IPS-11a (cell line): ENCODE measurements around the gene PADI6.
"Not testable (repeated sequence)": the region's sequence is repeated elsewhere in the genome, so short reads cannot be mapped to it uniquely, and the experiment has no call there.

Experiments used
- H3K4me3 ChIP-seq: one replicate; pipeline ENCODE4 v1.5.1; 2013; ENCODE audit warnings: low read depth, low read length, control low read depth

The PADI6 gene

DNA sequence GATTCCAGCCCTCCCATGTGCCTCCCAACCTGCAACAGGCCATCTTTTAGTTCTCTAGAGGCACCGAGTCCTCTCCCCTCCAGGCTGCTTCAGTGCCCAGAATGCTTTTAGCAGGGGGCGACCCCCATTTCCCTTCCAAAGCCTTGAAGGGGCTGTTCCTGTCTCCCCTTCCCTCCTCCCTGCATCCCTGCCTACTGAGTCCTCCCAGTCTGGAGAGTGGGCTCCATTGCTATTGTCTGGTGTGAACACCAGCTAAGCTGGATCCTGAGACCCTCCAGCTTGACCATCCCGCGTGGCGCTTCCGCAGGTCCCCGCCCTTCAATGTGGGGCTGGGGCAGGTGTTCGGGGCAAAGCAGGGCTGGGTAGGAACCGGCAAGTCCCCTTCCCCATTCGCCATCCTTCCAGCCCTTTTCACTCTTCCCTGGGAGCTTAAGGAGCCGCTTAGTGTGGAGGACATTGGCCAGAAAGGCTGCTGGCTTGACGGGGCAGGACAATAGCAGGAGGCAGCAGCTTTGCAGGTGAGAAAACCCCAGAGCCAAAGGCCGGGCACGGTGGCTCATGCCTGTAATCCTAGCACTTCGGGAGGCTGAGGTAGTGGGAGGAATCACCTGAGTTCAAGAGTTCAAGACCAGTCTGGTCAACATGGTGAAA lies 32.2 kb downstream of the PADI6 start:
- H3K4me3 ChIP-seq: no peak overlapping the region

DNA sequence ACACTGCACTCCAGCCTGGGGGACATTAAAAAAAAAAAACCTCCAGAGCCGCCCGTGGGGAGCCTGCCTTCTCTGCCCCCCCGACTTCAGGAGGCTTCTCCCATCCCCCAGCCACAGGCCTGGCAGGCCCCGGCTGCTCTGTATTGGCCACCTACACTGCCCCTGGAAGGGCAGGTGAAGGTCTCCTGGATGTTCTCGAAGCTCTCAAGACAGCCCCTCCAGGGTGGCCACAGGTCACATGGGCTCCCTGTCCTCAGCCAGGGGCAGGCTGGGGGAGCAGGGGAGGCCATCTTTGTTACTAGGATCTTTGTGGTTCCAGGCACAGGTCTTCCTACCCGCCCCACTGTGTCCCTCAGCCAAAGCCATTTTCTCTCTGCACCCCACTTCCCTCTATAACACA lies 32.8 kb downstream of the PADI6 start:
- H3K4me3 ChIP-seq: no peak overlapping the region

DNA sequence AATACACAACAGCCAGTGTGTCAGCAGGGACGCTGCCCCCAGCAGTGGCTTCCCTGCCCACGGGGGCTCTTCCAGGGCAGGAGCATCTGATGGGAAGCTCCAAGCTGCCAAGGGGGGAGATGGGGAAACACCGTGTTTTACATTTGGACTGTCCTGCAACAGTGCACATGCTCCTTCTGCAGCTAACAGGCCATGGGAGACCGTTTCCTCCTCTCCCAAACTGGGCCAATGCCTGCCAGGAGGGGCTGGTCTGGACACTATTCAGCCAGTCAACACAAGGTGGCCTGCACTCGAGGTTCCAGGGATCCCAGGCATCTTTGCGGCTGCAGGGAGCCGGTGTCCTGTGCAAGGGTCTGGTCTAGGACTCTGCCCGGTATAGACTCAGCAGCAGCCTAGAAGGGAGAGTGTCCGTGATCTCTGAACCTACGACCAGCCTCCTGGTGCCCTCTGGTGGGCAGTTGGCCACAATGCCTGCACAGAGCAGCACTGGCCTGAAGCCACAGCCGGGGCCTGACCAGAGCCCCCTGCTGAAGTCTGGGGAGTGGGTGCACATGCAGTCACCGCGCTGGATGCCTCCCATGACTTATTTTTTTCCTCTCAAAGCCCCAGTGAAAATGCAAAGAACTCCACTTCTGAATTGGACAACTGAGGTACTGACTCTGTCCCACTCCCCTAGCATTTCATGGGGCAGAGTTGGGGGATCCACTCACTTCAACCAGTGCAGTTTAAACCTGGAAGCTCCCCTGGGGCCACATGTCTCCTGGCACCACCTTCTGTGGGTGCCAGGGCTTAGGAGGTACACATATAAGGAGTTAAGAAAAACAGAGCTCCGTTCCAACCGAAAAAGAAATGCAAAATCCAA lies 34.1 kb downstream of the PADI6 start:
- no peak overlapping the region for H3K4me3 ChIP-seq

DNA sequence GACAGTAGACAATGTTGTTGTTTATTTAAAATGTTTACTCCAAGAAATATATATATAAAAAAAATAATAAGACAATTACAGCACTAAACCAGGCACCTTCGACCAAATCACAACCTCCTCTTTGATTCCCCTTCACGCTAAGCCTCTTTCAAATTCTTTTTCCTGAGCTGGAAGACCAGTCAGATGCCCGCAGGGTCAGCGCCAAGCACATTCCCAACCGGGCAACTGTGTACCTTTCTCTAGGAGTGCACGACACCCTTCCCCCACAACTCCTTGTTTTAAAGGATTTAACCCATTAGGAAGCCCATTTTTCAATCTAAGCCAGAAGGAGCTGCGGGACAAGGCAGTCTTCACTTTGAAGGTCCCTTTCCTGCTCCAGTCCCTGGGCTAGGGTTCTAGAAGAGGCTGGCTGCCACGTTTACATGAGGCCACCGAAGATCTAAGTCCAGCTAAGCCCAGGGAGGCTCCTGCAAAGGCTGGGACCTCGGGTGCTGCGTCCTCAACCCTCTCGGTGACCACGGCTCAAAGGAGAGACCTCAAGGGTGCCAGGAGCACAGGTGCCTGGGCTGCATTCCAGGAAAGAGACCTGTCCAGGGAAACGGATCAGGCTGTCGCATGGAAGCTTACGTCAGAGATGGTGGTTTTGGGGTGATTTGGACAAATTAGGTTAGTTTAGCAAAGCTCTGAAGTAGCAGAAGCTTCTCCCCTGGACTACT lies 34.9 kb downstream of the PADI6 start:
- not testable (repeated sequence) for H3K4me3 ChIP-seq

DNA sequence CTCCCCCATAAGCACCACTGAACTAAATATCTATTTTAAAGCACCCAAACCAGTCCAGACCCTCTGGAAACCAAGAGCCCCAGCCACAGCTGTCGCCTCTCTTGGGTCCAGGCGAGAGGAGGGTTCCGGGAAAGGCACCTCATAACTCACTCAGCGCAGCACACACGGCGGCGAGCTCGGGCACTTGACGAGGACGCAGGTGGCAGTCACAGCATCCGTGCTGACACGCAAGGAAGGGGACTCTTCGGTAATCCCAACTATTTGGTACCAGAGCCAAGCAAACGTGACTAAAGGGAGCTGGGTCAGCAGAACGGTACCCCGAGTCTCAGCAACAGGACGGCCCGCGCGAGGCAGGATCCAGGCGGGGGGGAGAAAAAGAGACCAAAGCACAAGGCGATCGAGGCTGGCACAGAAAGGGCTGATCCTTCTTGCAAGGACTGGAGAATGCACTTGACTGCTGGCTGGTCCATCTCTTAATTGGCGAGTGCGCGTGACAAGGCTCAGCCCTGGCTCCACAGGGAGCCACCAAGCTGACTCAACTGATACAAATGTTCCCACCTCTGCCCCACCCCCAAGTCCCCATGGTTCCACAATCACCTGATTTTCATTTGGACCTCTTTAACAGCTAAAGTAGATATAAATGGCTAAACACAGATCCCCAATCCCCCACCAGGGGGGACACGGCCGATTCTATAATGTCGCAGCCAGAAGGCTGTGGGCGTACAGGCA lies 36.0 kb downstream of the PADI6 start:
- H3K4me3 ChIP-seq: not testable (repeated sequence)

DNA sequence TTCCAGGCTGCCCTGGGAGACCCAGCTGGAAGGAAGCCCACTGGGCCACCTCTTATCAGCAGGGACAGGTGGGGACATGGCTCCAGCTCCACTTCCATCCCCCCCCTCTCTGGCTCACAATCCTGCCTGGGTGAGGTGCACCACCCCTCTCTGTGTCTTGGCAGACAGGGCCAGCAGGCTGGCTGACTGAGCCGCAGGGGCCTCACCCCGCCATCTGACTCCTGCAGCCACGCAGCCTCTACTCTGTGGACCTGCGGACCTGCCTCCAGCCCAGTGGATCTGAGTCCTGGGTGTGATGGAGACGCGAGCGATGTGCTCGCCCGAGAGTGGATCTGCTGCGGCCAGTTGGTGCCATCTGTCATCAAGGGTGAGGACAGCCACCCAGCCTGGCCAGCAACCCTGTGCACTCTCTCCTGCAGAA lies 37.4 kb downstream of the PADI6 start:
- H3K4me3 ChIP-seq: no peak overlapping the region

DNA sequence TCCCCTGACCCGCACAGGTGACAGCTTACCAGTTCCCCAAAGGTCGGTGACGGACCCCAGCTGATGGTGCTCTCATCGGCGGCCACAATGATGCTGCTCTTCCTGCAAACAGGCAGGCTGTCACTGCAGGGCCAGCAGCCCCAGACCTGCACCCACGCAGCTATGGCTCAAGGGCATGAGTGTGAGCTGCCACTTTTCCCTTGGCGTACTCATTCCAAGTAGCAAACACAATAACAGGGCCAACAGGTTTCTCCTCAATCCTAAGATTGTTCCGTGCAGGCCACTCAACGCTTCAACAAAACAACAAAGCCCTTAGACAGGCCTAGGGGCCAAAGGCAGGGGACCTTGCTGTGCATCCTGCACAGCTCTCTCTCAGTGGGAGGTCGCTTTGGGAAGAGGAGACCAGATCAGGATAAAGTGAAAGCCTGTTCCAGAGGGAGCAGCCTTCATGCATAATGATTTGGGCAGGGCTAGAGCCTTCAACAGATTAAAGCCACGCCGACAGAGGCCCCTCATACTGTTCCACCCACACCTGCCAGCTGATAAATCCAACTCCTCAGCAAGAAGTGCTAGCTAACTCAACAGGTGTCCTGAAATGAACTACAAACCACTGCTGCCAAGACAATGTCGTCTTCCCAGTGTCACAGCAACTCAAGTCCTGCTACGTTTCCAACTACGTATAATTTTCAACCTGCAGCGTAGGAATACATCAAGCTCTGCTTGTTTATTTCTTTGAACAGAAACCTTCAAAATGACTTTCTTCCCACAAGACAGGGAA lies 40.3 kb downstream of the PADI6 start:
- H3K4me3 ChIP-seq: no peak overlapping the region

DNA sequence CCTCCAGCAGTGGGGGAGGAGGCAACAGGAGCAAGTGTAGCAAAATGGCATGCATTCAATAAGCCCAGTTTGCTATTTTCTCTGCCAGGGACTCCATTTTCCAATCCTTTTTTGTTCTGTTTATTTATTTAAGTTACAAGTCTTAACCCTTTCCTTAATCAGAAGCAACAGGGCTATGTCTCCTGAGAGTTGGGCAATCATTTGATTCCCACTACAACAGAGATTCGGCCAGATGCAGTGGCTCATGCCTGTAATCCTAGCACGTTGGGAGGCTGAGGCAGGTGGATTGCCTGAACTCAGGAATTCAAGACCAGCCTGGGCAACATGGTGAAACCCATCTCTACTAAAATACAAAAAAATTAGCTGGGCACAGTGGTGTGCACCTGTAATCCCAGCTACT lies 42.0 kb downstream of the PADI6 start:
- H3K4me3 ChIP-seq: no peak overlapping the region

DNA sequence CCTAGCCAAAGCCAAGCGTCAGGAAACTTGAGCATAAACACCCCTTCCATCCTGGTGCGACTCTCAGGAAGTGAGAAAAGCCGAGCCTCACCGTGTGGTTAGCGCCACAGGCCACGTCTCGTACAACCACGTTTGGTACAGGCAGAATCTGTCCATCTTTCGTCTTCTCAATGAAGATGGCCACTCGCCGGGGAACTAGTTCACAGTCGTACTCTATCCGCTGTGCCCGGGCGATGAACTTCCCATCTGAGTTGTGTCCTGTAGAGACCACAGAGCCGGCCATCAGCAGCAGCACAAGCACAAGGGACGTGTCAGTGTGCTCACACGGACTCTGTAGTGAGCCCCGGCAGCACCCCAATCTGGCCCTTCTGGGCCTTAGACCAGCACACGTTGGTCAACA lies 44.4 kb downstream of the PADI6 start:
- no peak overlapping the region for H3K4me3 ChIP-seq

DNA sequence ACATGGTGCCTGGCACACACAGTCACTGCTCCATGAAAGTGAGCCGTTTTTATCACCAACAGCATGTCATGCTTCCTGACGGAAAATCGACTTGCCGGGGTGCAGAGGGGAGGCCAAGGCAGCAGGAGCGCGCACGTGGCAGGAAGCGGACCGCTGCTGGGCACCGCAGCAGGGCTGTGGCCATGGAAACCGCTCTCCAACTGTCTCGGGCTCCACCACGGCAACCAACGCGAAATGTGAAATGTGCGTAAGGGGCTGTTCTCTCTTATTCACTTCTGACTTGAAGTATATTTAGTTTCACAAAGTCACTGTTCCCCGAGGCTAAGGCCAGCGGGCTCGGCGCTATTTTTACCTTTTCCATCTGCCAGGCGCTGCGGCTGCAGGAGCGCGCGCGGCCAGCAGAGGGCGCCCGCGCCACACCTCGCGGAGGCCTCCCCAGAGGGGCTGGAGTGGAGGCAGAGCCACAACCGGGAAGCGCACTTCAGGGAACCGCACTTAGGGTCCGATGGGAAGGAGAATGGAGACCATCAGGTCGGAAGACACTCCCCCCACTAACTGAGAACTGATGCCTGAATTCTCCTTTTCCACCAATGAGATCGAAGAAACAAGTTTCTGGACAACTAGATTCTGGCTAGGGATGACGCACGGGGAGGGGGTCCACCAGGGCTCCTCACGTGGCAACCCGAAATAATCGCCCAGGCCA lies 47.8 kb downstream of the PADI6 start:
- no peak overlapping the region for H3K4me3 ChIP-seq

DNA sequence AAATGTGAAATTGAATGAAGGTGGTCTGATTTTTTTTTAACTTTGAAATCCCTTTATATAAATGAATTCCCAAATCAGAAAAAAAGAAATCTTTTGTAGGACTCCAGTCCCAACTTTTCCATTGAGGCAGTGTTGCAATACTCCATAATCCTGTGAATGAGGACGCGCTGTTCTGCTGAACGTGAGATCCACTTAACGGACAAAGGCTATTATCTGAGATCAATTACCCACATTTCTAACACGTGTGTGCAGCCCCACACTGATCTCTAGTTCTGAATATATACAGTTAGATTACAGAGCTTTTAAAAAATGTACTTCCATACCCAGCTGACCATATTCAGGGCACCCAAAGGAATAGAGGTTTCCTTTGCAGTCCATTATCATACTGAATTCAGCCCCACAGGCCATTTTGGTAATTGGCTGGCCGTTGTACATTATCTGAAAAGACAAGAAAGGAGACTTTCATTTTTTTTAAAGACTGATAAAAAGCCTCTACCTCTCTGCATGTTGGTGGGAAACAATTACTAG lies 48.5 kb downstream of the PADI6 start:
- no peak overlapping the region for H3K4me3 ChIP-seq

DNA sequence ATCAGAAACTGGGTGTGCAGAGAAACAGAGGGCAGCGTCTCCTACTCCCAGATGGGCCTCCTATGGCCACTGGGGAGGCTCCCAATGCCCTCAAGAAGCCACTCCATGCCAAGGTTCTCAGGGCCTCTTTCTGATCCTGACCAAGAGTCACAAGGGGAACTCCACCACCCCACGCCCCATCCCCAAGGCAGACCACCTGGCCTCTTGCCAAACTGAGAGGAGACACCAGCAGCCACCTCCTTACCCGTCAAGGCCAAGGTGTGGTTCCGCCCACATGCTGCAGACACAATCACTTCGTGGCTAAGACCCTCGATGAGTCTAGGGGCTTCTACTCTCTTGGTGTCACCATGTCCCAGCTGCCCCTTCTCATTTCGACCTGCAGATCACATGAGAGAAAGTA lies 50.5 kb downstream of the PADI6 start:
- H3K4me3 ChIP-seq: no peak overlapping the region

DNA sequence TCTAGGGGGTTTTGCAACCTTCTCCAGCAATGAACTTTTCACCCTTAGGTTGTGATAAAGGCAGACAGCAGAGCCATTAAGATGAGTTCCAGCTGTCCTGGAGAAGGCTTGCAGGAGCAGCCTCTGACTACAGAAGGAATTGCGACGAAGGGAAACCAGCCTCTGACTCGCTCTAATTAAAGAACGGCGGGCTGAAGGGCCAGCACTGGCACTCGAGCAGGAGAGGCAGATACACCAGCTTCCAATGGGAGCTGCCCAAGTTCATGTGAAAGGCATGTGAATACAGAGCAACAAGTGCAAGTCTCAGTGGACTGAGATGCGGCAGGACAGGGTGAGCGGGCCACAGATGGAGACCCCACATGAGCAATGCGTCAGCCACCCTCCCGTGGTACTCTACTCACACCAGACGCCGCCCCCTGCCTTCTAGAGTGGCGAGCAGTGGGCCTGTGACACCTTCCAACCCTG lies 51.8 kb downstream of the PADI6 start:
- H3K4me3 ChIP-seq: no peak overlapping the region

DNA sequence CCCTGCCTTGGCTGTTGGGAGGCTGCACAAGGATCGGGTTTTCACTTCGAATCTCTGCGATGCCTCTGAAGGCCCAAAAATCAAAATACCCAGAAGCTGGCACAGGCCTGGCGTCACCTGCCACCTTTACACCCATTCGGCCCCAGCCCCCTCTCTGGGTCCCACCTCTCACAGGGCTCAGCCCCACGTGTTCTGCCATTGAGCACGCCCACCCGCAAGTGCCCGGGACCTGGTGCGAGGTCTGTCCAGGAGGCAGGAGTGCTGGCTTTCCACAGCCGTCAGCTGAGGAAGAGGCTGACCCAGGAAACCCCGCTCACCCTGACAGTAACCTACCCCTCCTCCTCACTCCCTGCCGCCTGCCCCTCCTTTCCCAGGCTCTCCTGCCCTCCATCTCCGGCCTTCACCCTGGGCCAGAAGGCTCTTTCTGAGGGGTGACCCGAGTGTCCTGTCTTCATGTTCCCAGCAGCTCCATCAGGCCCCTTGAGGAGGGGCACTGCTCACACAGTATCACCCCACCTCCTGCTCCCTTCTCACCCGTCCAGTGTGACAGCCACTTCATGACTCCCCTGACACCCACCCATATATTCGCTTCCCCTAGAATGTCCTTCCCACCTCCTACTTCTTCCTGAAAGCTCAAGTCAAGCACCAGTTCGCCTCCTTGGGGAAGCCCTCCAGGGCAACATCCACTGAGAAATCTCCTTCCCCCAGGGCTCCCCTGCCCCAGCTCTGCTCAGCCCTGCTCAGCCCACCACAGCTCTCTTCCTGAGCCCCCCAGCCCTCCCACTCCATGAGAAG lies 54.0 kb downstream of the PADI6 start:
- H3K4me3 ChIP-seq: no peak overlapping the region

DNA sequence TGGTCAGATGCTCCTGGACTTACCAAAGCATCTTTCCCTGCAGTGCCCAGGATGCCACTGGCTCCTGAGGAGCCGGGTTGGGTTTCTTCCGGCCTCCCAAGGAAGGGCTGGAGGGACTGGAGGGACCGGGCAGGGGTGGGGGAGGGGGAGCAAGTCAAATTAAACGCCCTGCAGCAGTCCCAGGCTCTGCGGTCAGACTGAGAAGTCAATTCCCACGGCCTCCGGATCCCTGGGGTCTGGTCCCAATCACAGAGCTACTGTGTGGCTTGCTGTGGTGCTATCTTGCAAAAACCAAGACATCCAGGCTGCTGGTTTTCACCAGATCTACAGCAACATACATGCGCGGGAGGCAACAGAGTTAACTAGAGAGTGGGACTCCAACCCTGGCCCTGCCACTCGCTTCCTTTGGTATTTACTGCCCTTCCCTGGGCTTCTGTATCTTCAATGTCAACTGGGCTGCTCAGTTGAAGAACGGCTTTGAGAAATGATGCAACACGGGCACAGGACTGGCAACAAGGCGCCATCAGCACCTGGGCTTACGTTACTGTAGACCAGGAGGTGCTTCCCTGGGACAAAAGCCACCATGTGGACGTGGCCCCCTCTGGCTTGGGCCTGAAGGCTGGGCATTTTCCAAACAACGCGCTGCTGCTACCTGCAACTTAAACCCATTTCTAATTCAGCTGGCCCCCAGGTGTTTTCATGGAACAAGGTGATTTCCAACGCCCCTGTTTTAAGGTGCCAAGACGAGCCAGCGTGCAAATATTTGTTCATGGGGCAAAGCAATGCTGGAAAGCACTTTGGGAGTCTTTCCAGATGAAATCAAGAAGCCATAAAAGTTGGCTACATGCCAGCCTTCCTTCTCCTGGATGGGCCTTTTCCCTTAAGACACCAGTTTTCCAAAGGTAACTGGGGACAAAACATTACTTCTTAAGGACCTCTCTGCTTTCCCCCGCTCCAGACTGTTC lies 56.0 kb downstream of the PADI6 start:
- no peak overlapping the region for H3K4me3 ChIP-seq

DNA sequence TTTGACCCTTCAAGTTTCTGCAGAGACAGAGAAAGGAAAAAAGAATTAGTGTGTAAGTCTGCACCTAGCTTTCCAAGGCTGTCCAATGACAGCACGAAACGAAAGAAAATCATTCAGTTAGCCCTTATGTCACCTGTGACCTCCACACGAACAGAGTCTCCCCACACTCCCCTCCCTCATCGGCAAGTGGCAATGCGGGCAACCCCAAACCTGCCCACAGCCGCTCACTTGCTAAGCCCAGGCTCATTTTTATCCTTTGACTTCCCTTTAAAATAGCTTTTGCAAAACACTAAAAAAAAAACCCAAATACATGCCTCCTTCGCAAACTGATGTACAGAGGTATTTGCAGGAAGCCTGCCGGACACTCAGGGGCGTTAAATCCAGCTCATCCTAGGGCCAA lies 57.2 kb downstream of the PADI6 start:
- H3K4me3 ChIP-seq: no peak overlapping the region

DNA sequence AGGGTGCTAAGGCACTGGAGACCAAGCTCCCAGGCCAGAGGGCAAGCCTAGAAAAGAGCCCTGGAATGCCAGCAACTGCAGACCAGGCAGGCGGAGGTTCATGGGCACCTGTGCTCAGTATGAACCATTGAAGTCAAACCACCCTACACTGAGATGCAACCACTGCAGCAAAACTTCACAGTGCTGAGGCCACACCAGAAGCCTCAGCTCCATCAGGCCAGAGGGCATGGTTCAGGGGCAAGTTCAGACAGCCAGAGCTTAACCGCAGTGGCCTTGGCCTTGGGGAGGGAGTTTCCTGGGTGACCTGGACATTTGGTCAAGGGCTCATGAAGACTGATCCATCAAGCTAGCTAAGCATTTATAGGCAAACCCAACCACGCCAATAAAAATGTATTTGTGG lies 60.4 kb downstream of the PADI6 start:
- H3K4me3 ChIP-seq: no peak overlapping the region

DNA sequence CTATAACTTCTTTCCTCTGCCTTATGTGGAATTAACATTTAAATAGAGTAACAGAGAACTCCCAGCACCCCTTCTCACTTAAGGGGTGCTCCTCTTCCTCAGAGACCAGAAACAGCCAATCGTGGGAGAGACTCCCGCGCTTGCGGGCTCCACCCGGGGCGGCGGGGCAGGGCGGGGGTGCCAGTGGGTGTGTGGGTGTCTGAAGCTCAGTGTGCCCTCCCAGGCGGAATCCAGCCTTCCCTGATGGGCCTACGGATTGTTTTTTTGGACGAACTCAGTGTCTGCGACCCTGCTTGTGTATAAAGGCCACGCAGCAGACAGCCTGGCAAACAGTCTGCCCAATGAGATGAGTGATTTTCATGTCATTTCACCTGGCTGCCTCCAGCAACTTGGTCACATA lies 61.3 kb downstream of the PADI6 start:
- H3K4me3 ChIP-seq: no peak overlapping the region
